Posterior cingulate gyrus (tissue), 11 donors: Measurements from ENCODE around the gene CACNB2.

ENCODE experiments used
- DNase-seq, 10 donors: peaks; one replicate each; pipeline versions ENCODE4 v3.0.0 to v3.0.0-alpha.2; 2020 to 2021; ENCODE audit warnings: mixed read lengths in 3 of 10
- intact Hi-C: fragments of 100-400 bp; cut with DNase I; formaldehyde crosslinking; loops from one replicate; pipeline ENCODE4 v1.15.1; 2023

The CACNB2 gene

DNA sequence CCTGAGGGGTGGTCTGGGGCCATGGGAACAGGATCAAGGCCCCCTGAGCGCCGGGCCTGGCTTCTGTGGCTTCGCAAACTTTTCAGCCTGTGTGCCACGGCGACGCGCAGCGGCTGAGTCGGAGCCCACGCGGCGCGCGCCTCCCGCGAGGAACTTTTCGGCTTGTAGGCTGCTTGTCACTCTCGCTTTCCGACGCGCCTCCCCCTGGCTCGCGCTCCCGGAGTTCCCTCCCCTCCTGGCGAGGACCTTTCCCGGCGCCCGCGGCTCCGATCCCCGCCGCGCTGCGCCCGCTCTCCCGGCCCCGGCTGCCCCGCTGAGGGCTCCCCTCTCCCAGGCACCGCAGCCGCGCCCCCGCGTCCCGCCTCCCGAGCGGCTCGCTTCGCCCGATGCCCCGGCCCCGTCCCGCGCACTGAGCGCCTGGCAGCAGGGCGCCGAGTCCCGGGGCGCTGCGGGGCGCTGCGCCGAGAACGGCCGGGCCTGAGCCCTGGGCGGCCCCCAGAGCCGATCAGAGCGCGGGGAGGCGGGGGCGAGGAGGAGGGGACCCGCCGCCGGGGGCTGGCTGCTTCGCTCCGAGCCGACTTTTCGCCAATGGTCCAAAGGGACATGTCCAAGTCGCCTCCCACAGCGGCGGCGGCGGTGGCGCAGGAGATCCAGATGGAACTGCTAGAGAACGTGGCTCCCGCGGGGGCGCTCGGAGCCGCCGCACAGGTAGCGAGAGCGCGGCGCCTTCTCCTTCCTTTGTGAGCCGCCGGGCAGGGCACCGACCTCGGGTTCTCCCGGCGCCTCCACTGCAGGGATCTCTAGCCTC lies at the start of gene CACNB2:
Gene CACNB2, plus strand, starts transcription at position 276 of the 808 bp plus-strand sequence.
- DNase-seq = peak; percentile 21 to 95 (median 70)
- intact Hi-C loops = loop anchor here (5.0 kb wide), 1 partner anchor 62 kb away; no protein-coding TSS in a partner anchor

DNA sequence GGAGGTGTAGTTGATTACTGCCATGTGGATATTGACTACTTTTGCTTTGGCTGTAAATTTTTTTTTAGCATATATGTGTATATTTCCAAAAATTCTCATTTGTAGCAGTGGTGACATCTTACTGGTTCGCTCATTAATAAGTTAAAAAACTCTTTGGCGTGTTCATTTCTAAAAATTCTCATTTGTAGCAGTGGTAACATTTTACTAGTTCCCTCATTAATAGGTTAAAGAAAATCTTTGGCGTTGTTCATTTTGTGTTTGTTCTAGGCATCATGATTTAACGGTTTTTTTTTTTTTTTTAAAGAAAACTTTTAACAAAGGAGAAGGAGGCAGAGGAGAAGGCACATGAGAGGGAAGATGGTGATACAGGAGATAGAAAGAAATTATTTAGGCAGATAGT lies 45.9 kb upstream of the CACNB2 start:
- DNase-seq = no peak
- intact Hi-C loops = no loop called here

DNA sequence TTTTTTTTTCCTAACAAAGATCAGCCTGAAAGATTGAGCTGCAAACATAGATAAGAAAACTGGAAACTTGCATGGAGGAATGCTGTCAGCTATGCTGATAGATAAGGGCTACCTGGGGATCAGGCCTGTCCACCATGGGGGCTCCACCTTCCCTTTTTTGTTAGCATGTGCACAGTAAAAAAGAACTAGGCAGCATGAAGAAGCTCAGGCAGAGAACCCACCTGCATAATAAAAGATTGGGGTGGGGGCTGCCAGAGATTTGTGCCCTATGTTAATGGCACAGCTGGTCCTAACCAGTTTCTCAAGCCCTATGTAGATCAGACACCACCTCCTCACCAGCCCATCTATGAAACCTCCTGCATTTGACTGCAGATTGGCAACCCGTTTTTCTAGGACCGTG lies 45.4 kb upstream of the CACNB2 start:
- no peak for DNase-seq
- intact Hi-C loops = no loop called here

DNA sequence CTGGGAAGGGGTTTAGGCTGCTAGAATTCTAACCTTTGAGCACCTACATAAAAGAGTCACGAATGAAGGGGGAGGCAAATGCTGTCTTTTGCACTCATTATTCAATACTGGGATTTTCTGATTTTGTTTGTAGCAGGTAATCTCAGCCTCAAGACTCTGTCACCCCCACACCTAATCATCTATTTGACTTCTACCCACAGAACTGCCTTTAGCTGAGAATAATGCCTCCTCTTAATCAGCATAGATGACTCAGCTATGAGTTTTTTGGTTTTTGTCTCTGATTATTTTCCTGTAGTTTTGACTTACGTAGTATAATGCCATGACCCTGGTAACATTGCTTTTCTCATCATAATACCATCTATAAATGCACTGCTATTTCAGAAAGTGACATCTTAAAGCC lies 42.7 kb upstream of the CACNB2 start:
- DNase-seq = no peak
- intact Hi-C loops = no loop called here

DNA sequence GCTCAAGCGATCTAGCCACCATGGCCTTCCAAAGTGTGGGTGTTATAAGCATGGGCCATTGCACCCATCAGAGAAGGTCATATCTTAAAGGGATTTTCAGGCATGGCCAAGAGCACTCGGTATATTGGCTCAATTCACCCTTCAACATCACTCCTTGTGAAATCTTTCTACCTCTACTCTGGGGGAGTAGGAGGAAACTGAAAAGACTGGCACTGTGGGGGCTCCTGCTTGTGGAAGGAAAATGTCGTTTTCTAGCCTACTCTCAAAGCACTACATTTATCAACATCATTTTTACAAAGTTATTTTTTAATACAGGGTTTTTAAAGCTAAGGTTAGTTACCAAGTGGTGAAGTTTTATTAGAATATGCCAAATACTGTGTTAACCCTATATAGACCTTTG lies 42.0 kb upstream of the CACNB2 start:
- intact Hi-C loops = no loop called here
- no peak for DNase-seq

DNA sequence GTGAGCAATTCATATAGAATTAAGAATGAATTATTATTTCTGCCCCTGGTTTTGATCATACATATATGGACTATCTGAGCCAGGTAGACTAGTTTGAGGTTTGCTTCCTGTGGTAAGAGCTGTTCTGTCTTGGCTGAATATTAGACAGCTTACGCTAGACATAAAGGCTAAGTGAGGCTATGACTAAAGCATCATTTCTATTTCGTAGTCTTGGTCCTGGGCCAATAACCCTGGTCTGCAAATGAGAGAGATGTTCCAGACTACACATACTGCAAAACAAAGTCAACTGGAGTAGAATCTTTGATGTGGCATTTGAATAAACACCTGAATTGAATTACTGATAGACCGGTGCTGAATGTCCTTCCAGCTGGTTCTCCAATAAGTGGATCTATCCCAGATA lies 40.8 kb upstream of the CACNB2 start:
- no peak for DNase-seq
- intact Hi-C loops = no loop called here

DNA sequence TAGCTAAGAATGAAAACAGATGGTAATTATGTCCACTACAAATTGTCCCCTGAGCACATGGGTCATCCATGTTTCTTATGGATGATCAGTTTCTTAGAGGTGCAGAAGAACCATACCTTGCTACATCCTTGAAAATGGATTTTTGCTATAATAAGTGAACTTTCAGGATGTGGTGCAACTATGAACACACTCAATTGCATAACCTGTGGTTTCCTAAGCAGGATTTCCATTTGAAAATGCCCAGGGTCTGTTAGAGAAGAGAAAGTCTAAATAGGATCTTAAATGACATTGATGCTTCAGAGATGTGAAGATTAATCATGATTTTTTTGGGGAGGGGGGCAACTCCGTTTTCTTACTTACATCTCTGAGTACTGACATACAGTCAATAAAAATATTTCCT lies 39.6 kb upstream of the CACNB2 start:
- intact Hi-C loops = no loop called here
- no peak for DNase-seq

DNA sequence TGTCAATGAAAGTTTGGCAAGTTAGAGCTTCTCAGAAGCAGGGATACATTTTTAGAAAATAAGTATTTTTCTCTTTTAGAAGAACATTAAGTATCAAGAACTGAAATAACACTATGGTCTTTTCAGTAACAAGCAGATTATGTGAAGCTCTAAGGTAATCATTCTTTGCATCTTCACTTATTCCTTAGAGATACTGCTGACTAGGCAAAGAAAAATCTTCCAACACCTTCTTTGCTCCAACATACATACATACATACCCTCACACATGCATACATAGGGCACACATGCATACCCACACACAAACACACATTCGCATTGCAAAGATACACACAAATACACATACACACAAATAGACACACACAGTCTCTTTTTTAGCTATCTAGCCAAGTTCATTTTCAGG lies 37.8 kb upstream of the CACNB2 start:
- intact Hi-C loops = no loop called here
- DNase-seq = no peak

DNA sequence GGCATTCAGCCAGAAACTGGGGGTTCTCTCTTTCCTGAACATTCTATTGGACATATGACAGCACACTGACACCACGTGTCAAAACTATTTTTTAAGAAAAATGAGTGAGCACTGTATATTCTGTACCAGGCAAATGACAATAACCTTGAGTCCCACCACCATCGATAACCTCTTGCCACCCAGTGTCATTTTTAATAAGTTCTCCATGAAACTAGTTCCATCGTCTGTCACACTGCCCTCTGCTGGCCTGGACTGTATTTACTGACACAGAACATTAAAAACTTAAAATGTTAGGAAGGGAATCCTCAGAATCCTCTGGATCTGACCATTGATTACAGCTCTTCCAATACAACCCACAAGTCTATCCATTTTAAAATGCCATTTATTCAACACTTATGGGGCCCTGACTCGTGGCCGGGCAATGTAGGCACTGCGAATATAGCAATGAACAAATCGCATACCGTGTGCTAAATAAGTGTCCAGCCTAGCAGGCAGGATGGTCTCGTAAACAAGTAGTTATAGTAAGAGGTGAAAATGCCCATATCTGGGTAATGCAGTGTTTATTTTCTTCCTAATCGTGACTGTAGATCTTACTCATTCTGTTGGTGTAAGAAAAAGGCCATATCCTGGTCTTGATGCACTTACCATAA lies 35.9 kb upstream of the CACNB2 start:
- peak in 6 of 10 donors; percentile 20 to 54 (median 45) for DNase-seq
- intact Hi-C loops = no loop called here

DNA sequence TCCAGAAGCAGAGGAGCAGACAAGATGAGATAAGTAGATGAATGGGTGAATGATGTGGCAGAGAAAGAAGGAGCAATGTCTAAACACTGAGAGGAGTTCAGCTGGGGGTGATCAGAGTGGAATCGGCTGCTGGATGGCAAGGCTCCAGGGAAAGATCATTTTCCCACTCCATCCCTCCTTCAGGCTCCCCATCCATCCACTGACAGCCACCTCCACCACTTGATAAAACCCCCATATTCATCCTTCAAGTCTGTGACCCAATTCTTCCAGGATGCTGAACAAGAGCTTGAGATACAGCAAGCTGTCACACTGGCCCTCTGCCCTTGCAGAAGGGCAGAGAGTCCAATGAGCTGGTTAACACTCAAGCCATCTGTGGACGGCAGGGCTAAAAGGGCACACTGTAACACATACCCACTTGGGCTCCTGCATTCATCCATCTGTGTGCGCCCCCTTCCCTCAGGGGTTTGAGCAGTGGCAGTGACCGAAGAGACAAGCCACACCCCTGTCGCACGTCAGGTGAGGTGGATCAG lies 30.8 kb upstream of the CACNB2 start:
- DNase-seq = peak in 1 of 10 donors; percentile 50
- intact Hi-C loops = no loop called here

DNA sequence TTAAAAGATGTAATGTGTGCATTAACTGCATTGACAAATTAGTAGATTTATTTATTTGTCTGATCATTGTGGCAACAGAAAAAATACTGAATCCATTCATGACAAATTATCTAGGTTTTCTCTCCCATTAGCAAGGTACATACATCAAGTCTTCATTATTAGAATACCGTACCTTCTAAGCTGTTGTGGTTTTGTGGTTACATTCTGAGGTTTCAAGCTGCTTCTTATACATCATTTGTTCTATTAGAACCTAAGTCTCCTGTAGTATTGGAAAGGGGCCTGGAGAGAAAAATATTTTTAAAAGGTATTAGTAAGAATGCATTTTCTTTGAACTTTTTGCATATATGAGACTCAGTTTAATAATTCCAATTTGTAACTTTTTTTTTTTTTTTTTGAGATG lies 26.3 kb upstream of the CACNB2 start:
- DNase-seq = no peak
- intact Hi-C loops = no loop called here

DNA sequence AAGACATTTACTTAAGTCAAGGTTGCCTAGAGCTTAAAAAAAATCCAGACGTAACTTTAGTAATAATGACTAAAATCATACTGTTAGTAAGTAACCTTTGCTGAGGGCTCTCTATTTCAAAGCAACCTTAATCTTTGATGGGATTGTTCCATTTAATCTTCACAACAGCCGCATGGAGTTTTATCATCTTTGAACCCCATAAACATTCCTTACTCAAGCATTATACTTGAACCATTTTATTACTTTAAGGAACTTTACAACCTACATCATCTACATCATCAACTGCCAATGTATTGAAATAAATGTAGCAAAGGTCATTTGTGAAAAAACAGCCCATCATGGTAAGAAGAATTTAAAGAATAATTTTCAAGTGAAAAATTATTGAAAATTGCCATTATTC lies 22.9 kb upstream of the CACNB2 start:
- DNase-seq = no peak
- intact Hi-C loops = no loop called here

DNA sequence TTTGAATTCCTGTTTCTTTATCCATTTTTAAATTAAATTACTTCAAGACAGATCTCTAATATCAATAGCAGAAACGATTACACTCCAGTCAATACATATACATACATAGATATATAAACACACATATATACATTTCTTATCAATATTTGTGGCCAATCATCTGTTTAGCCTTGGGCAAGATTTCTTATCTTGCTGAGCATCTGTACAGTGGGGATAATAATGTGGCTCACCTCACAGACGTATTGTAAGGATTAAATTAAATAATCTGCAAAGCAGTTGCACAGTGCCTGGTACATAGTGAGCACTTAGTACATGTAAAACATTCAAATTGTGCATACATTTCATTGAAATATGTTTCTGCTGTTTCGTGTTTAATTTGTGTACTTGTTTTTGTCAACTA lies 17.5 kb upstream of the CACNB2 start:
- no peak for DNase-seq
- intact Hi-C loops = no loop called here

DNA sequence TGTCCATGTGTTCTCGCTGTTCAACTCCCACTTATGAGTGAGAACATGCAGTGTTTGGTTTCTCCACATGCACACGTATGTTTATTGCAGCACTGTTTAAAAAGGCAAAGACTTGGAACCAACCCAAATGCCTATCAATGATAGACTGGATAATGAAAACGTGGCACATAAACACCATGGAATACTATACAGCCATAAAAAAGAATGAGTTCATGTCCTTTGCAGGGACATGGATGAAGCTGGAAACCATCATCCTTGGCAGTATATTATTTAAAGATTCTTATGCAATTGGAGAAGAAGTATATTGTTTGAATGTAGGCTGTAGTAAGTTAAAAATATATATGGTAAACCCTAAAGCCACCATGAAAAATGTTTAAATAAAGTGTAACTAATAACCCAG lies 7.2 kb upstream of the CACNB2 start:
- intact Hi-C loops = no loop called here
- DNase-seq = no peak

DNA sequence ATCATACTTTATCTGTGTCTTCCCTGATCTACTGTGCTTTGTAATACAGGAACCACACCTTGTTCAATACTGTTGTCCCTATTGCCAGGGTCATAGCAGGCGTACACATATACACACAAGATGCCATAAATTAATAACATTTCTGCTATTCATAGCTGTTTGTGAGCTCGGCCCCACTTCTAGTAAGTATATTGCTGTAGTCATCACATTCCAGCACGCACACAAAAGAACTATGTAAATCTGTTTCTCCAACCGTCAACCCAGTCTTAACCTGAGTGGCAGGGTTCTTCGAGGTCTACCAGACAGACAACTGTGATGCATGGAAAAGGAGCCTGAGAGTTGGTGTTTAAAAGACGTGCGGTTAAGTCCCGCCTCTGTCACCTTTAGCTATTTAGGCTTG lies 5.7 kb upstream of the CACNB2 start:
- DNase-seq = no peak
- intact Hi-C loops = no loop called here

DNA sequence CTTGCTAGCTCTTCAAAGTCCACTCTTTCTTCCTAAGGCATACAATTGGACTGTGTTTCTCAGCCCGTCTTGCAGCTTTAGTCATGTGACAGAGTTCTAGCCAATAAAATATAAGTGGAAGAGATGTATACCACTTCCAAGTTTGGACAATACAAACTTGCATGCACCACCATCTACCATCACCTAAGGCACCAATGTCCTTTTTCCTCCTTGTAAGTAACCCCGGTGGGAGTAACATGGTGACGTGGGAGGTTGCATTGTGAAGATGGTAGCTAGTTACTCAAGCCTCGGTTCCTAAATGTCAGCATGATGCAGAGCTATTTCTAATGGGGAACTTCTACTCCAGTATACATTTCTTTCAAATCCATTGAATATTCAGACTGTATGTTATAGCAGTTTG lies 5.3 kb upstream of the CACNB2 start:
- DNase-seq = no peak

DNA sequence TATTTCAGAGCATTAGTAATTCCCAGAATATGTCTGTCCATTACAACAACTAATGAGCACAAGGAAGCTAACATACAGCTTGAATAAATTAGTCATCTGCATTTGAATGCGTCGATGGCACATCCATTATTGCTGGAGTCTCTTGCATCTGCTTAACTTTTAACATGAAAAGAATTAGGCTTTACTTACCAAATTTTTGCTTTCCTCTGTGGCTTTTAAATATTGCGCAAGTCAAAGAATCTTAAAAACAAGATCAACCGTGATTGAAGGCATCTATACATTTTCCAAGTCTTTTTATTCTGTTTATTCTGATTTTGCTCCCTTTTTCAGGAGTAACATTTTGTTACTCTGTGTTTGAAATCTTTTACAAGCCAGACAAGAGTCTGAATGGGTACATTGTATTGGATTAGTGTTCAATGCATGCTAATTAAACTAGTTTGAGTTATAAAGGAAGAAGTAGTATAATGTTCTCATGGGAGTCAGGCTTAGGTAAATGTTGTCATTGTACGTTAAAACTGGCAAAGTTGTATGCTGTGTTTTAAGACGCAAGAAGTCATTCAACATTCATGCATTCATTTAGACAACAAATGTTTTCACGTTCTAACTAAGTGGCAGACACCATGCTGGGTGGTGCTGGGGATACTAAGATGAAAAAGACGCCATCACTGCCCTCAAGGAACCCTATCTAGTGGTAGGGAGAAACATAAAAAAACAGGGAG lies 4.0 kb upstream of the CACNB2 start:
- no peak for DNase-seq
- intact Hi-C loops = no loop called here

More for the DNA sequence above, 5.3 kb upstream of the CACNB2 start:
- intact Hi-C loops = no loop called here

DNA sequence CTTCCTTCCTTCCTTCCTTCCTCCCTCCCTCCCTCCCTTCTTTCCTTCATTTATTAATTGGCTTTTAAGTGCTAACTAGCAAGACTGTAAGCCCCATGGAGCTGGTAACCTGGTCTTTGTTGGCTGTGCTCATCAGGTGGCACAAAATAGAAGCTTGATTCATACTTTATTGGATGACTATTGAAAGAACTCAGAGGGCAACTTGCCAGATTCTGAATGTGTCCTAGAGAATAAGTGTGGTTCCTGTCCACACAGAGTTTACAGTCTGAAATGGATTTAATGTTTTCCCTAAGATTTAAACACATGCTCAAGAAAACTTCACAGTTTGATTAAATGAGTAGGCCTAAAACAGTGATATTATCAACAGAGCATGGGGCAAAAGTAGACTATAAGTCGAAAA lies 3.1 kb upstream of the CACNB2 start:
- no peak for DNase-seq
- intact Hi-C loops = no loop called here

DNA sequence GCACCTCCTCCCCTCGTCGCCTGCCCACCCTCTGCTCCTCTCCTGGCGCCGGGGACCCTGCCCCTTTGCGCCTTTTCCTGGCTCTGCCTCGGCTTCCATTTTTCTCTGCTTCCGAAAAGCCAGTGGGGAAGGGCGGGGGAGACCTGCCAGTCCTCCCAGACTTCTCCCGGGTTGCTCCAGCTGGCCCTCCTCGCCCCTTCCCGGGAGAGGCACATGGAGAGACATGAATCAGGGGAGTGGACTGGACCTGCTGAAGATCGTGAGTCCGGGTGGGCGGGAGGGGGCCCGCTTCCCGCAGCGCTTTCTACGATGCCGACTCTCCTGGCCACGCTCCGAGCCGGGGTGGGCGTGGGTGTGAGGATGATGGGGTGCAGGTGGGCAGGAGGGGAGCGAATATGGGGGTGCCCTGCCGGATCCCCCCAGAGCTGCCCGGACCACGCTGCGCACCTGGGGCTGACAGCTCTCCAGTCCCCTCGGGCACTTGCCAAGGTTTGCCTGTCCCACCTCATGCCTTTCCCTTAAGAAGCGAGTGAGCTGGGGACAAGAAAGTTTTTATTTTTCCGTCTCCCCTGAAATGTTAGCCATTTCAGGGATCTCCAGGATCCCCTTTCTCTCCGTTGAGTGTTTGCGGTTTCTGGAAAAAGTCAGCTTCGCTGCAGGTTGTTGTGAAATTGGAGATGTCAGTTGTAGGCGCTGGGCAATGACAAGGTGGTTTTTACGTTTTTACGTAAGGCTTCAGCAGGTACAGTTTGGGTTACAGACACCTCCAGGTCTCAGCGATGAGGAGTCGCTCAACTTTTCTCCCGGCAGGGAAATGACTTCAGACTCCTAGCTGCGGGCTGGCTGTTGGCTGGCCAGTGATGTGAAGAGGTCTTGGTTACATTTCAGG lies 977 bp downstream of the CACNB2 start:
- DNase-seq = peak in 2 of 10 donors; percentile 12 to 76
- intact Hi-C loops = loop anchor here (5.0 kb wide), 1 partner anchor 61 kb away; no protein-coding TSS in a partner anchor

DNA sequence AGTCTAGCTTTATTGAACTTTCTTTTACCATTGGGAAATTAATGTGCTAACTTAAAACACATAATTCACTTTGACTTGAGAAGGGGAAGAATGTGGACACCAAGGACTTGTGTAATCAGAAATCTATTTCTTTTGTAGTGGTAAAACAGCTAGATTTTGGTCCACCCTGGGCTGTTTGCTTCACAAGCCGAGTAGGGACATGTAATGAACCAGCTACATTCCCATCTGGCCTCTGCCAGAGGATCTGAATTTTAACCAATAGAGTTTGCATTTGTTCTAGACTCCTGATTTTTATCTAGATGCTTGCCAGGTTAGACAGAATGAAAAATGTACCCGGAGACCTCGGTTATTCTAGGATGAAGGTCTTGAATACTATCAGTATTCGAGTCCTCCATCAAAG lies 1.9 kb downstream of the CACNB2 start:
- no peak for DNase-seq
- intact Hi-C loops = loop anchor here (5.0 kb wide), 1 partner anchor 60 kb away; no protein-coding TSS in a partner anchor
